Endothelial cell of umbilical vein (primary cell): Measurements from ENCODE around the gene NTN3.

Experiments
- CTCF ChIP-seq, 2 donors: IDR thresholded peaks; 1 replicate in 1 of 2; 2 replicates in 1 of 2; pipeline ENCODE4 v1.5.1; 2011; ENCODE audit warnings: low read length in 2 of 2, mild to moderate bottlenecking in 2 of 2, moderate library complexity in 2 of 2, control low read depth in 1 of 2, inconsistent platforms in 1 of 2, low read depth in 1 of 2; ENCODE audit not compliant: insufficient read depth in 1 of 2; ENCODE audit errors: extremely low read depth in 1 of 2
- POLR2AphosphoS5 ChIP-seq: IDR thresholded peaks from 2 replicates; pipeline ENCODE4 v1.6.1; 2012; ENCODE audit warnings: low read depth, mild to moderate bottlenecking, control low read depth, low read length, moderate library complexity; ENCODE audit not compliant: insufficient read depth

GRCh38 chr16:2516391-2517240 lies 45.5 kb downstream of the NTN3 start:
- TF ChIP-seq CTCF (IDR thresholded peaks at IDR 0.05; ENCODE audit: extremely low read depth in 1 of 2, insufficient read depth in 1 of 2, low read depth in 1 of 2, low read length in 2 of 2): no peak
- TF ChIP-seq POLR2AphosphoS5: no peak
